Natural killer cell (primary cell): Measurements from ENCODE around the gene USF2. TPM values are rescaled to one million over a fixed set of nuclear protein-coding genes. Genes with fewer than 3 reads are reported as not detected.
A peak's percentile ranks its signal among the peaks of the same experiment; 100 is the strongest.

Source experiments
- ATAC-seq, 3 donors: fragments of 150-1000 bp in 2 of 3; fragments of 200-7000 bp in 1 of 3; cut with Tn5 transposase; 1 replicate in 1 of 3; 2 replicates in 2 of 3; pipeline ENCODE4 v1.10.0; 2021; ENCODE audit warnings: mild to moderate bottlenecking in 2 of 3, moderate library complexity in 2 of 3
- DNase-seq, 2 donors: peaks; one replicate each; pipeline versions ENCODE4 v3.0.0 to v3.0.0-alpha.2; 2013 to 2021; ENCODE audit warnings: mixed read lengths in 1 of 2
- H3K27ac ChIP-seq: one replicate; pipeline ENCODE4 v1.5.1; 2013; ENCODE audit warnings: mild to moderate bottlenecking, low read length
- H3K27me3 ChIP-seq: one replicate; pipeline ENCODE4 v1.6.1; 2013; ENCODE audit warnings: low read length; ENCODE audit not compliant: control insufficient read depth, insufficient read depth
- H3K36me3 ChIP-seq: one replicate; pipeline ENCODE4 v1.6.1; 2013; ENCODE audit warnings: low read length; ENCODE audit not compliant: control insufficient read depth, insufficient read depth
- H3K4me1 ChIP-seq: one replicate; pipeline ENCODE4 v1.6.1; 2013; ENCODE audit warnings: low read length; ENCODE audit not compliant: control insufficient read depth, insufficient read depth
- H3K4me3 ChIP-seq: one replicate; pipeline ENCODE4 v1.5.1; 2013; ENCODE audit warnings: low read length
- H3K9me3 ChIP-seq: one replicate; pipeline ENCODE4 v1.6.1; 2013; ENCODE audit warnings: low read length; ENCODE audit not compliant: control insufficient read depth, insufficient read depth
- H3K27ac Mint-ChIP-seq, 2 donors: one replicate each; pipeline ENCODE4 v1.8.0; 2022; ENCODE audit warnings: mild to moderate bottlenecking in 2 of 2, mixed read lengths in 2 of 2, moderate library complexity in 1 of 2
- H3K27me3 Mint-ChIP-seq, 2 donors: one replicate each; pipeline ENCODE4 v1.8.0; 2022; ENCODE audit warnings: low read depth in 2 of 2, mixed read lengths in 2 of 2
- H3K36me3 Mint-ChIP-seq: one replicate; pipeline ENCODE4 v1.8.0; 2022; ENCODE audit warnings: mixed read lengths
- H3K4me1 Mint-ChIP-seq, 2 donors: one replicate each; pipeline ENCODE4 v1.8.0; 2022; ENCODE audit warnings: mixed read lengths in 2 of 2
- H3K4me3 Mint-ChIP-seq: one replicate; pipeline ENCODE4 v1.8.0; 2022; ENCODE audit warnings: mild to moderate bottlenecking, moderate library complexity, mixed read lengths
- H3K9me3 Mint-ChIP-seq, 2 donors: one replicate each; pipeline ENCODE4 v1.8.0; 2022; ENCODE audit warnings: mixed read lengths in 2 of 2
- CTCF ChIP-seq: fragments of 200-600 bp; IDR thresholded peaks from one replicate; pipeline ENCODE4 v1.8.0; 2022; ENCODE audit warnings: antibody characterized with exemption
- WGBS: methylation state at CpG from one replicate; pipeline ENCODE4 v1.1.7; 2013; ENCODE audit warnings: missing lambda C conversion rate; ENCODE audit not compliant: insufficient coverage; 5-methylcytosine and 5-hydroxymethylcytosine counted together
- intact Hi-C: fragments of 100-400 bp; cut with micrococcal nuclease; formaldehyde crosslinking; loops from one replicate; pipeline ENCODE4 v1.14.2; 2022
- total RNA-seq, 4 donors: library from RNA; stranded (reverse); fragments of 120-200 nt in 1 of 4; gene quantifications; one replicate each; pipeline versions ENCODE4 v1.2.3 to v1.2.4, GENCODE V29; 2013 to 2022

Gene USF2
- total RNA-seq, 3 donors from 2014 or later (not counting 1 experiment from before 2014, with no cell fraction given): 243 to 253 (median 250) TPM

DNA sequence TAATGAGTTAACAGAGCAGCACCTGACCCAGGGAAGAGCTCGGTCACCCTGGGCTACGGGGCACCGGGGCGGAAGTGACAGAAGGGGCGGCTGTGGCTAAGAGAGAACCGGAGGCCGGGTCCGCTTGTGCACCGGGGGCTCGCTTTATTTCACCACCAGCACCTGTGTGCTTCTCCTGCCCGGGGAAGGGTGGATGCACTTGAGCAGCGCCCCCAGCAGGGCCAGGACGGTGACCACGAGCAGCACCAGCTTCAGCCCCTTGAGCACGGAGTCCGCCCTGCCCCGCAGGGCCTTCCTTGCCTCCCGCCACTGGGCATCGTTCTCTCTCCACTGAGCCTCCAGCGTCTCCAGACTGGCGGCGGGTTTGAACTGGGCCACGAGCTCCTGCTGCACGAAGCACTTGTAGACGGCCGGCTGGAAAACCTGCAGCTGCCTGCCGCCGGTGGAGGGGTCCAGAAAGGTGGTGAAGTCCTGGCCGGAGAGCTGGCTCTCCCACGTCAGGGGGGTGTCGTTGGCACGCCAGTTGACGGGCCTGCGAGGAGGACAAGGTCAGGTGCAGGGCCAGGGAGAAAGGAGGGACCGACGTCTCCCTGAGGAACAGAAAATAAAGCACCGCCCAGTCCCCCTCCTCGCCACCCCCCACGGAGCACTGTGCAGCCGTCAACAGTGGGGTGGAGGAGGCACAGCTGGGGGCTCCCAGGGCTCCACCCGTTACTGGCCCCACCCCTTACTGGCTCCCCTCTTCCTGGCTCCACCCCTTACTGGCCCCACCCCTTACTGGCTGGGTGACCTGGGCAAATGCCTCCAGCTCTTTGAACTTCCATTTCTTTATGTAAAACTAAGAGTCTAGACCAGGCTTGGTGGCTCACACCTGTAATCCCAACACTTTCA lies 43.8 kb upstream of the USF2 start:
- Histone ChIP-seq H3K27ac (no peak overlapping the region), H3K27me3 (no peaks in the 10 kb centered on the region), H3K9me3 (no peaks in the 10 kb centered on the region), H3K36me3 (no peaks in the 10 kb centered on the region), H3K4me3 (no peak overlapping the region), H3K4me1 (peaks cover 11% of the 10 kb centered on the region)
- Mint-ChIP-seq H3K36me3 (no peaks in the 10 kb centered on the region), H3K4me3 (no peak overlapping the region), H3K9me3 (no peaks in the 10 kb centered on the region), H3K4me1 (no peaks in the 10 kb centered on the region), H3K27ac (no peak overlapping the region), H3K27me3 (peaks cover 0 to 3% of the 10 kb centered on the region in 2 donors)
- peak in 1 of 2 donors; percentile 14 for DNase-seq
- WGBS: 85% methylated on average over 41 of the region's 41 CpGs
- ATAC-seq: no peak
- TF ChIP-seq CTCF: no peak
- intact Hi-C loops: no loop called here

GRCh38 chr19:35225951-35226350 lies 42.8 kb upstream of the USF2 start:
- intact Hi-C loops: no loop called here
- Histone ChIP-seq H3K4me1 (peaks cover 11% of the 10 kb centered on the region), H3K4me3 (no peak overlapping the region), H3K9me3 (no peaks in the 10 kb centered on the region), H3K27me3 (no peaks in the 10 kb centered on the region), H3K27ac (no peak overlapping the region), H3K36me3 (no peaks in the 10 kb centered on the region)
- Mint-ChIP-seq H3K4me1 (no peaks in the 10 kb centered on the region), H3K36me3 (no peaks in the 10 kb centered on the region), H3K27ac (no peak overlapping the region), H3K4me3 (no peak overlapping the region), H3K27me3 (peaks cover 0 to 3% of the 10 kb centered on the region in 2 donors), H3K9me3 (no peaks in the 10 kb centered on the region)
- DNase-seq (peak in 1 of 2 donors; percentile 2), ATAC-seq (no peak)
- no peak for TF ChIP-seq CTCF
- WGBS: 97% methylated on average over 6 of the region's 6 CpGs

- Histone ChIP-seq H3K4me3 (no peak overlapping the region), H3K27ac (no peak overlapping the region), H3K36me3 (no peaks in the 10 kb centered on the region), H3K9me3 (no peaks in the 10 kb centered on the region), H3K4me1 (peaks cover 11% of the 10 kb centered on the region), H3K27me3 (no peaks in the 10 kb centered on the region)
- DNase-seq (no peak), ATAC-seq (no peak)
- Mint-ChIP-seq H3K9me3 (no peaks in the 10 kb centered on the region), H3K27ac (peak overlapping the region in 1 of 2 donors; percentile 36), H3K4me3 (no peak overlapping the region), H3K4me1 (no peaks in the 10 kb centered on the region), H3K36me3 (no peaks in the 10 kb centered on the region), H3K27me3 (peaks cover 0 to 3% of the 10 kb centered on the region in 2 donors)
- no peak for TF ChIP-seq CTCF
- intact Hi-C loops: no loop called here
- WGBS: 98% methylated on average over 5 of the region's 5 CpGs
Measured at GRCh38 chr19:35226748-35227147, 42.0 kb upstream of the USF2 start.
